COLO668 (cell line): Measurements from ENCODE around the gene PRSS3.
A peak's percentile ranks its signal among the peaks of the same experiment; 100 is the strongest.
"Not testable (repeated sequence)": the region's sequence is repeated elsewhere in the genome, so short reads cannot be mapped to it uniquely, and the experiment has no call there.

ENCODE experiments used
- DNase-seq: peaks from one replicate; lab custom pipeline; 2025; ENCODE audit not compliant: unreplicated experiment; lab: John Stamatoyannopoulos, UW

PRSS3 gene

GRCh38 chr9:33795281-33795680, at the start of gene PRSS3:
Gene PRSS3 (plus strand): TSS chr9:33795561. CDS start chr9:33795574, 13 bp downstream.
- no peak for DNase-seq

- no peak for DNase-seq
These were observed 46.6 kb upstream of the PRSS3 start for GRCh38 chr9:33748633-33749304.

- DNase-seq, result not testable (repeated sequence)
These were observed 46.1 kb upstream of the PRSS3 start for GRCh38 chr9:33749305-33749654.

- DNase-seq, result peak; percentile 43
These were observed 45.0 kb upstream of the PRSS3 start for GRCh38 chr9:33750307-33750838.

- no peak for DNase-seq
These were observed 44.5 kb upstream of the PRSS3 start for GRCh38 chr9:33750839-33751339.

- DNase-seq, result no peak
These were observed 43.7 kb upstream of the PRSS3 start for GRCh38 chr9:33751536-33752129.

- no peak for DNase-seq
These were observed 43.2 kb upstream of the PRSS3 start for GRCh38 chr9:33752130-33752637.

- not testable (repeated sequence) for DNase-seq
These were observed 42.6 kb upstream of the PRSS3 start for GRCh38 chr9:33752789-33753188.

- not testable (repeated sequence) for DNase-seq
These were observed 35.7 kb upstream of the PRSS3 start for GRCh38 chr9:33759648-33760047.

GRCh38 chr9:33762343-33762742, 33.0 kb upstream of the PRSS3 start:
- DNase-seq, result no peak

GRCh38 chr9:33763709-33764108, 31.7 kb upstream of the PRSS3 start:
- DNase-seq, result not testable (repeated sequence)

GRCh38 chr9:33765411-33765810, 29.9 kb upstream of the PRSS3 start:
- no peak for DNase-seq

GRCh38 chr9:33770156-33770880, 25.0 kb upstream of the PRSS3 start:
- DNase-seq, result not testable (repeated sequence)

- DNase-seq, result not testable (repeated sequence)
These were observed 22.2 kb upstream of the PRSS3 start for GRCh38 chr9:33773135-33773534.

GRCh38 chr9:33774074-33774659, 21.2 kb upstream of the PRSS3 start:
- not testable (repeated sequence) for DNase-seq

GRCh38 chr9:33776578-33776977, 18.8 kb upstream of the PRSS3 start:
- no peak for DNase-seq

GRCh38 chr9:33778700-33779351, 16.5 kb upstream of the PRSS3 start:
- peak; percentile 48 for DNase-seq

GRCh38 chr9:33780276-33780675, 15.1 kb upstream of the PRSS3 start:
- DNase-seq, result no peak

- DNase-seq, result no peak
These were observed 13.6 kb upstream of the PRSS3 start for GRCh38 chr9:33781736-33782135.

GRCh38 chr9:33782395-33783152, 12.8 kb upstream of the PRSS3 start:
- no peak for DNase-seq
